AG09309 (cell line): ENCODE measurements around the gene NFIC.
"Not testable (repeated sequence)": the region's sequence is repeated elsewhere in the genome, so short reads cannot be mapped to it uniquely, and the experiment has no call there.

Source experiments
- DNase-seq: peaks from one replicate; pipeline ENCODE4 v3.0.0-alpha.2; 2010; ENCODE audit warnings: low read depth
- H3K4me3 ChIP-seq: 2 replicates; pipeline ENCODE4 v1.5.1; 2011; ENCODE audit warnings: mild to moderate bottlenecking, low read depth, low read length, moderate library complexity; ENCODE audit not compliant: control insufficient read depth
- TF ChIP-seq, protein P1 (sequence below): IDR thresholded peaks from 2 replicates; pipeline ENCODE4 v1.5.1; 2011; ENCODE audit warnings: mild to moderate bottlenecking, low read depth, low read length, inconsistent platforms; ENCODE audit not compliant: insufficient read depth, control insufficient read depth; ENCODE audit errors: missing control alignments

The NFIC gene

DNA sequence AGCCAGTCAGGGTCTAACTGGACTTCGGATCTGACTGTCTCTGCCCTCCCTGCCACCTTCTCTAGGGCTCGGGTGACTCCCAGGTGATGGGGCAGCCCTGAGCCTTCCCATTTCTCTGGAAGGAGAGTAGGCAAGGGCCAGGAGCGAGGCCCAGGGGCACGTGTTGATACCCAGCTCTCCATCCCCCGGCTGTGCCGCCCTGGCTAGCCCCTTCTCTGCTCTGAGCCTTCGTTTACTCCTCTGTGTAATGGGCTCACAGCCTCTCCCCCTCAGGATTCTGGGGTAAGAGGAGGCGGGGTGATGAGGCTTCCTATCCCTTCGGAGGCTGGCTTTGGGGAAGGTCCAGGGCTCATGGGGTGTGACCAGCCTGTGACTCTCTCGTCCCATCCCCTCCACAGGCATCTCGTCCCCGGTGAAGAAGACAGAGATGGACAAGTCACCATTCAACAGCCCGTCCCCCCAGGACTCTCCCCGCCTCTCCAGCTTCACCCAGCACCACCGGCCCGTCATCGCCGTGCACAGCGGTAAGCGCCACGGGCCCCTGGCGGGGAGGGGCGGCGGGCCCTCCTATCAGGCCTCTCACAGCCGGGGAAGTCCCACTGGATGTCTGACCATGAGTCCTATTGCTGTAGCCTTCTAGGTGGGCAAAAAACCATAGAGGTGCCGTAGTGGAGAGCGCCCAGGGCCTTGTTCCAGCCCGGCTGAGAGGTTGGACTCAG, 82.4 kb downstream of the NFIC start:
- no peak overlapping the region for H3K4me3 ChIP-seq
- TF ChIP-seq, protein P1, sequence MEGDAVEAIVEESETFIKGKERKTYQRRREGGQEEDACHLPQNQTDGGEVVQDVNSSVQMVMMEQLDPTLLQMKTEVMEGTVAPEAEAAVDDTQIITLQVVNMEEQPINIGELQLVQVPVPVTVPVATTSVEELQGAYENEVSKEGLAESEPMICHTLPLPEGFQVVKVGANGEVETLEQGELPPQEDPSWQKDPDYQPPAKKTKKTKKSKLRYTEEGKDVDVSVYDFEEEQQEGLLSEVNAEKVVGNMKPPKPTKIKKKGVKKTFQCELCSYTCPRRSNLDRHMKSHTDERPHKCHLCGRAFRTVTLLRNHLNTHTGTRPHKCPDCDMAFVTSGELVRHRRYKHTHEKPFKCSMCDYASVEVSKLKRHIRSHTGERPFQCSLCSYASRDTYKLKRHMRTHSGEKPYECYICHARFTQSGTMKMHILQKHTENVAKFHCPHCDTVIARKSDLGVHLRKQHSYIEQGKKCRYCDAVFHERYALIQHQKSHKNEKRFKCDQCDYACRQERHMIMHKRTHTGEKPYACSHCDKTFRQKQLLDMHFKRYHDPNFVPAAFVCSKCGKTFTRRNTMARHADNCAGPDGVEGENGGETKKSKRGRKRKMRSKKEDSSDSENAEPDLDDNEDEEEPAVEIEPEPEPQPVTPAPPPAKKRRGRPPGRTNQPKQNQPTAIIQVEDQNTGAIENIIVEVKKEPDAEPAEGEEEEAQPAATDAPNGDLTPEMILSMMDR, result no peak
- no peak for DNase-seq

DNA sequence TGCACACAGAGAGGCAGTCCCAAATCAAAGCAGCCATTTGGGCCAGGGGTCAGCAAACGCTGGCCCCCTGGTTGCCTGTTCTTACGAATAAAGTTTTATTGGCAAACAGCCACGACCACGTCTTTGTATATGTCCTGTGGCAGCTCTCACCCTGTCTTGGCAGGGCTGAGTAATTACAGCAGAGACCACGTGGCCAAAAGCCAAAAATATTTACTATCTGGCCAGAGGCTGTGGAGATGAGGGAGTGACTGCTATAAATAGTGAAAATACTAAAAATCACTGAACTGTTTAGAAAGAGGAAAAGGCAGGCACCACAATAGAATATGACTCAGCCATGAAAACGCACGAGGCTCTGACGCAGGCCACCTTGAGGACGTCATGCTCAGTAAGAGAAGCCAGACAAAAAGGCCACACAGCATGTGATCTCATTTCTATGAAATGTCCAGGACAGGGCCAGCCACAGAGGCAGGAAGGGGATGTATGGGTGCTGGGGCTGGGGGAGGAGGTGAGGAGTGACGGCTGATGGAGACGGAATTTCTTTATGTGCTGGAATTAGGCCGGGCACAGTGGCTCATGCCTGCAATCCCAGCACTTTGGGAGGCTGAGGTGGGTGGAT, 84.5 kb downstream of the NFIC start:
- H3K4me3 ChIP-seq, result no peak overlapping the region
- TF ChIP-seq, protein P1, result no peak
- peak; percentile 98 for DNase-seq

DNA sequence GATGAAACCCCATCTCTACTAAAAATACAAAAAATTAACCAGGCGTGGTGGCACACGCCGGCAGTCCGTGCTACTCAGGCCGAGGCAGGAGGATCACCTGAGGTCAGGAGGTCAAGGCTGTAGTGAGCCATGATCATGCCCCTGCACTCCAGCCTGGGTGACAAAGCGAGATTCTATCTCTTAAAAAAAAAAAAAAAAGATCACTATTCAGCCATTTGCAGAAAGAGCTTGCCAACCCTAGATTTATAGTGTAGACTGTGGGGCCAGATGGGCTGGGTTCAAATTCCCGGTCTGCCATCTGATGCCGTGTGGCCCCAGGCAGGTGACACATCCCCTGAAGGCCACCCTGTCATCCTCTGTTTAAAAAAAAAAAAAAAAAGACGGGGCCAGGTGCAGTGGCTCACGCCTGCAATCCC, 85.1 kb downstream of the NFIC start:
- no peak for DNase-seq
- TF ChIP-seq, protein P1, result no peak
- H3K4me3 ChIP-seq, result no peak overlapping the region

DNA sequence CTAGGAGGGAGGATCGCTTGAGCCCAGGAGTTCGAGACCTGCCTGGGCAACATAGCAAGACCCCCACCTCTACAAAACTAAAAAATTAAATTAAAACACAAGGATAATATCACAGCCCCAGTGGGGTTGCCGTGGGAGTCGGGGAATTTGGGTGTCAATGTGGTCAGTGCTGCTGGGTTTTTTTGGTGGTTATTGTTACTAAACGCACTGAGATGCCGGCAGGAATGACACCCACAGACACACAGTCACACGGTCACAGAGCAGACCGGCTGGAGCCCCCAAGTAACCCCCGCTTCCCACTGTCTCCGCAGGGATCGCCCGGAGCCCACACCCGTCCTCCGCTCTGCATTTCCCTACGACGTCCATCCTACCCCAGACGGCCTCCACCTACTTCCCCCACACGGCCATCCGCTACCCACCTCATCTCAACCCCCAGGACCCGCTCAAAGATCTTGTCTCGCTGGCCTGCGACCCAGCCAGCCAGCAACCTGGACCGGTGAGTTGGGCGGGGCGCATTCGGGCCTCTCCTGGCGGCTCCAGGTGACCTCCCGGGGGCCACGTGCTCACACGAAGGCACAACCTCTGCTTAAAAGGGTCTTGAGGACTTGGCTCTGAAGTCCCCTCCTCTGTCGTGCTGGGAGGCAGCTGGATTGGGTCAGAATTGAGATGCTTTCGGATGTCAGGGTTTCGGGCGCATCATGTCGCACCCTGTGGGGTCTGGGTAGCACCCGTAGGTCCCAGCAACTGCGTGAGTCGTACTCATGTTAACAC, 86.0 kb downstream of the NFIC start:
- no peak for DNase-seq
- no peak overlapping the region for H3K4me3 ChIP-seq
- TF ChIP-seq, protein P1, result no peak

DNA sequence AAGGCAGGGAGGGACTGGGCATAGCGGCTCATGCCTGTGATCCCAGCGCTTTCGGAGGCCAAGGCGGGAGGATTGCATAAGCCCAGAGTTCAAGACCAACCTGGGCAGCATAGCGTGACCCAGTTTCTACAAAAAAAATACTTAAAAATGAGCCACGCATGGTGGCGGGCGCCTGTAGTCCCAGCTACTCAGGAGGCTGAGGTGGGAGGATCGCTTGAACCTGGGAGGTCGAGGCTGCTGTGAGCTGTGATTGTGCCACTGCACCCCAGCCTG, 86.5 kb downstream of the NFIC start:
- not testable (repeated sequence) for H3K4me3 ChIP-seq, DNase-seq

DNA sequence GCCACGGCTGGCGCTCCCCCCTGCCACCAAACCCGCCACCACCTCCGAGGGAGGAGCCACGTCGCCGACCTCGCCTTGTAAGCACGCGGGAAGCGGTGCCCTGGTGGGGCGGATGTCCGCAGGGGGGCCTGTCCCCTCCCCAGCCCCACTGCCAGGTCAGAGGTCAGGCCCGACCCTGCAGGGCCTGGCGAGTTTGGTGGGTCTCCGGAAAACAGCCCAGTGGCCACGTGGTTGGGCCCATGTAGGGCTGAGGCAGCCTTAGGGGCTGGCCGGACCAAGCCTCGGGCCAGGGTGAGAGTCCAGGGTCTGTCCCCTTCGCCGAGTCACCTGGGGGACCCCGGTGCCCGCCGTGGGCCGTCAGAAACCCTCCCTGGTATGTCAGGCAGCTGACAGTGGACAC, 87.5 kb downstream of the NFIC start:
- no peak overlapping the region for H3K4me3 ChIP-seq

More for the DNA sequence above, 87.5 kb downstream of the NFIC start:
- DNase-seq, result no peak
- TF ChIP-seq, protein P1, result no peak
